Memory B cell (primary cell): ENCODE data around the gene CACNA1H.
"Not testable (repeated sequence)": the region's sequence is repeated elsewhere in the genome, so short reads cannot be mapped to it uniquely, and the experiment has no call there.

ENCODE experiments used
- ATAC-seq: fragments of 150-1000 bp; cut with Tn5 transposase; 2 replicates; pipeline ENCODE4 v1.10.0; 2021; ENCODE audit warnings: low read depth, mild to moderate bottlenecking, moderate library complexity
- DNase-seq, 2 donors: peaks; one replicate each; pipeline ENCODE4 v3.0.0; 2022; ENCODE audit warnings: low spot score in 2 of 2
- H3K27ac Mint-ChIP-seq: one replicate; pipeline ENCODE4 v1.8.0; 2022; ENCODE audit warnings: mild to moderate bottlenecking, moderate library complexity, mixed read lengths
- H3K27me3 Mint-ChIP-seq: one replicate; pipeline ENCODE4 v1.8.0; 2022; ENCODE audit warnings: mixed read lengths
- H3K36me3 Mint-ChIP-seq: one replicate; pipeline ENCODE4 v1.8.0; 2022; ENCODE audit warnings: mild to moderate bottlenecking, mixed read lengths
- H3K4me1 Mint-ChIP-seq: one replicate; pipeline ENCODE4 v1.8.0; 2022; ENCODE audit warnings: mixed read lengths
- H3K4me3 Mint-ChIP-seq: one replicate; pipeline ENCODE4 v1.8.0; 2022; ENCODE audit warnings: mild to moderate bottlenecking, moderate library complexity, mixed read lengths
- H3K9me3 Mint-ChIP-seq: one replicate; pipeline ENCODE4 v1.8.0; 2022; ENCODE audit warnings: mixed read lengths

The CACNA1H gene

DNA sequence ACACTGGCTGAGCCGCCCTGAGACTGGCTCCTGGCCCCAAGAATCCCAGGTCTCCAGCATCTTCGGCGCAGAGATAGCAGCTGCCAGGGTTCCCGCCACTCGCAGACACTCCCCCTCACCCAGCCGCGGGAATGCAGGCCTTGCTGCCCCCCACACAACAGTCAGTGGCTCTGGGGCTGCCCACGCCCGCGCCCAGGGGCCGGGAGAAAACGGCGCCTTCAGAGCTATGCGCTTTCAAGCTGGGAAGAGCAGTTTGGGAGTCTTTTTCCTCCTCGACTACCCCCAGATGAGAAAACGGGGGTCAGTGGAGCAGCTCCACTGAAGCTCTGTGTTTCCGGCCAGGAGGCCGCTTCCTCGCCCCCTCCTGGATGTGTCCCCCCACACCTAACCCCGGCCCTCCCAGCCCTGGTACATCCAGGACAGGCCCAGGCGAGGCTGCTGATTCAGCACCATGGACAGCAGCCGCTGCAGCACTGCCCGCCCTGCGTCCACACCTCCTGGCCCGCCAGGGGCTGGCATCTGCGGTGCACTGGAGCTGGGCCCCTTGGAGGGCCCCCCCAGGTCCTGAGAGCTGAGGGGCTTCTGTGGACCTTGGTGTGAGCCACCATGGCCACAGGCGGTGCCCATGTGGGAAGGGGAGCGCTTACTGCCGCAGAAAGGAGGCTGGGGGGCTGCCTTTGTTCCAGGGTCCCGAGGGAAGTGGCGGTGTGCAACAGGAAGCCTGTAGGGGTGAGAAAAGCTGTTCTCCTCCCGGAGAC is 35.7 kb downstream of the CACNA1H start:
- Mint-ChIP-seq H3K9me3 (no peaks in the 10 kb centered on the region), H3K4me1 (no peaks in the 10 kb centered on the region), H3K27me3 (peaks cover 4% of the 10 kb centered on the region), H3K27ac (no peak overlapping the region), H3K4me3 (no peak overlapping the region), H3K36me3 (no peaks in the 10 kb centered on the region)
- DNase-seq, result peak; percentile 29 to 64
- peak; percentile 58 for ATAC-seq

- H3K27me3 Mint-ChIP-seq, result peaks cover 5% of the 10 kb centered on the region
- no peak overlapping the region for H3K4me3 Mint-ChIP-seq
- ATAC-seq (no peak), DNase-seq (no peak)
- H3K9me3 Mint-ChIP-seq, result no peaks in the 10 kb centered on the region
- no peaks in the 10 kb centered on the region for H3K36me3 Mint-ChIP-seq
- H3K27ac Mint-ChIP-seq, result no peak overlapping the region
- H3K4me1 Mint-ChIP-seq, result no peaks in the 10 kb centered on the region
Observed at GRCh38 chr16:1189455-1189854, 36.5 kb downstream of the CACNA1H start.

DNA sequence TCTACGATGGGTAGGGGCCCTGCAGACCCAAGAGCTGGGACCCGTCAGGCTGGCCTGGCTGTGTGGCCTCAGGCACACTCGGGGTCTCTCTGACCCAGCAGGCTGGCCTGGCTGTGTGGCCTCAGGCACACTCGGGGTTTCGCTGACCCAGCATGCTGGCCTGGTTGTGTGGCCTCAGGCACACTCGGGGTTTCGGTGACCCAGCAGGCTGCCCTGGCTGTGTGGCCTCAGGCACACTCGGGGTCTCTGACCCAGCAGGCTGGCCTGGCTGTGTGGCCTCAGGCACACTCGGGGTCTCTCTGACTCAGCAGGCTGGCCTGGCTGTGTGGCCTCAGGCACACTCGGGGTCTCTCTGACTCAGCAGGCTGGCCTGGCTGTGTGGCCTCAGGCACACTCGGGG is 37.9 kb downstream of the CACNA1H start:
- H3K27me3 Mint-ChIP-seq, H3K4me1 Mint-ChIP-seq, H3K27ac Mint-ChIP-seq, DNase-seq, H3K4me3 Mint-ChIP-seq, H3K9me3 Mint-ChIP-seq, H3K36me3 Mint-ChIP-seq, ATAC-seq: not testable (repeated sequence)

DNA sequence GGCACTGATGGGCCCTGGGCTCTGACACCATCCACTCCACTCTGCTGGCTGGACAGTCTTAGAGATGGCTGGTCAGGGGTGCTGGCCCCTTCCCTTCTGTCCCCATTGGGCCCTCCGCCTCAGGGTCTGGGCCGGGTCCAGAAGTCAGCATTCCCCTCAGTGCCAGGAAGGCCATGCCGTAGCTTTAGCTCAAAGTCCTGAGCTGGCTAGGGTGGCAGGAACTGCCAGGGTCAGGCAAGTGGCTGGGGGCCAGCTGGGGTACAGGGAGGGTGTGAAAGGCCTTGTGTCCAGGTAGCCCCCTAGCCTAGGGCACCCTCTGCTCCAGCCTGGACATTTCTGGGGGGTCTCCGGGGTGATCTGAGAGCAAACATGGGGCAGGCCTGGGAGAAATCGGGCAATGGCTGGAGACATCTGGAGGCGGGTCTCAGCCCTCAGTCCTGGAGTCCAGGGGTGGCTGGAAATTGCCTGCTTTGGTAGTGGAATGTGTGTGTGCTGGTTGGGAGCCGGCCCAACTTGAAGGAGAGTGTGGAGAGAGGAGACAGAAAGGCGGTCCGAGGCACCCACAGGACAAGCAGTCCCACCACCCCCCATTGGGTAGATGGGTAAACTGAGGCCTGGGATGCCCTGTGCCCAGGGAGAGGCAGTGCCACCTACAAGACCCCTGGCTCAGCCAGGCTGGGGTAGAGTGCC is 39.6 kb downstream of the CACNA1H start:
- Mint-ChIP-seq H3K36me3 (no peaks in the 10 kb centered on the region), H3K9me3 (no peaks in the 10 kb centered on the region), H3K4me3 (no peak overlapping the region), H3K4me1 (no peaks in the 10 kb centered on the region), H3K27ac (no peak overlapping the region), H3K27me3 (peaks cover 5% of the 10 kb centered on the region)
- no peak for ATAC-seq
- no peak for DNase-seq

DNA sequence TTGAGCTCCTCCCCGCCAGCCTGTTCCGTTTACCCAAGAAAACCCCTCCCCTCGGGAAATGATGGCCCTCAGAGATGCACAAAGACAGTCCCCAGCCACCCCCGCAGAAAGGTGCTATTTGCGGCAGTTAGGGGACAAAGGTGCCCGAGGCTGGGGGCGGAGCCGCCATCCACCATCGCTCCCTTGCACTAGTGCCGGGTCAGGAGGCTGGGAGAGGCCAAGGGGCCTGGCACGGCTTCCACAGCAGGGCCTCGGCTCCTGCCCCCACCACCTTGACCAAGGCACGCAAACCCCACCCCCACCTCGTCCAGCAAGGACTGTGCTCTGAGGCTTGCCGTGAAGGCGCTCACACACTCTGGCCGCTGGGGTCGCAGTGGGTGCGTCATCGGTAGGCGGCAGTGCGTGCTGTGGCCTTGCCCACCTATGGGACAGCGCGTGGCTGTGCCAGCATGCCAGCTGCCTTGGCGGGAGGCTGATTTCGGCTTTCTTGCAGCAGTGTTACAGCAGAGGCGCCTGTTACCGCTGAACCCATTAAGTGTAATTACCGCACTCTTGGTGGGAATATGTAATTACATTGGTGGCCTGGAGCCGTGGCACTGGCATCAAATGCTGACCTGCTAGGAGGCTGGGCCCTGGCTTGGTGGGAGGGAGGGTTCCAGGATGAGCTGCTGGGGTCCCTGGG is 40.4 kb downstream of the CACNA1H start:
- H3K4me3 Mint-ChIP-seq, result no peak overlapping the region

DNA sequence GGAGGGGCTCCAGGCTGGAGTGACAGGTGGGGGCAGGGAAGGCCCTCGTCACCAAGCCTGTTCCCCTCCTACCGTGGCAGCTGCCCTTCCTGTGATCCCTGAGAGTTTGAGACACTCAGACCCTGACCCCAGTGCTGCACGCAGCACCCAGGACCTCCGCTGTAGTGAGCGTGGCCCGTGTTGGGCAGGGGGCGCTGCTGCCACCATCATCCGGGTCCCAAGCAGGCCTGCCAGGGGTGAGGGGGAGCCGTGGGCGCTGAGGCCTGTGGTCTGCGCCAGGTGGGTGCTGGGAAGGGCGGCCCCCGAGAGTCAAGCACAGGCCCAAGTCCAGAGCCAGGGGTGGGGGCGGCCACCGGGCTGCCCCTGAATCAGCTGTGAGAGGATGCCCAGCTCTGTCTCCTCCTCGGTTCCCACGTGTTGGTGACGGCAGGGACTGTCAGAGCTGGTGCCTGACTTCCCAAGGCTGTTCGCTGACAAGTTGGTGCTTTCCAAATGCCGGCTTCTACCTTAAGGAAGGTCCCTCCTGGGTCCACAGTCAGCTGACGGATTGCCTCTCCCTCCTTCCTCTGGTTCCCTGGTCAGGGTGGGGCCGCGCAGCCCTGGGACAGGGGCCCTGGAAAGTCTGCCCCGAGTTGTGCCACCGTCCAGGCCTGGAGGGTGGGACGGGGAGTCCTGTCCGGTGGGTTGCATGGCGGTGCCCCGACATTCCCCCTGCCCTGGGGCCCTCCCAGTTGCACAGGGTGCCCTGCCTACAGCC is 41.1 kb downstream of the CACNA1H start:
- no peak overlapping the region for H3K4me3 Mint-ChIP-seq
- no peak for ATAC-seq

More for the DNA sequence above, 40.4 kb downstream of the CACNA1H start:
- no peak for ATAC-seq
- DNase-seq, result no peak
- Mint-ChIP-seq H3K36me3 (no peaks in the 10 kb centered on the region), H3K27me3 (peaks cover 3% of the 10 kb centered on the region), H3K9me3 (no peaks in the 10 kb centered on the region), H3K27ac (no peak overlapping the region), H3K4me1 (no peaks in the 10 kb centered on the region)

GRCh38 chr16:1194665-1195392 is 41.9 kb downstream of the CACNA1H start:
- H3K4me1 Mint-ChIP-seq, result peaks cover 2% of the 10 kb centered on the region
- no peak overlapping the region for H3K27ac Mint-ChIP-seq
- no peak for ATAC-seq
- peaks cover 2% of the 10 kb centered on the region for H3K27me3 Mint-ChIP-seq
- H3K36me3 Mint-ChIP-seq, result no peaks in the 10 kb centered on the region
- DNase-seq, result peak in 1 of 2 donors; percentile 34
- no peak overlapping the region for H3K4me3 Mint-ChIP-seq
- peaks cover 2% of the 10 kb centered on the region for H3K9me3 Mint-ChIP-seq

More for the DNA sequence above, 41.1 kb downstream of the CACNA1H start:
- Mint-ChIP-seq H3K9me3 (no peaks in the 10 kb centered on the region), H3K27ac (no peak overlapping the region), H3K36me3 (no peaks in the 10 kb centered on the region), H3K4me1 (no peaks in the 10 kb centered on the region), H3K27me3 (peaks cover 3% of the 10 kb centered on the region)
- DNase-seq, result no peak

DNA sequence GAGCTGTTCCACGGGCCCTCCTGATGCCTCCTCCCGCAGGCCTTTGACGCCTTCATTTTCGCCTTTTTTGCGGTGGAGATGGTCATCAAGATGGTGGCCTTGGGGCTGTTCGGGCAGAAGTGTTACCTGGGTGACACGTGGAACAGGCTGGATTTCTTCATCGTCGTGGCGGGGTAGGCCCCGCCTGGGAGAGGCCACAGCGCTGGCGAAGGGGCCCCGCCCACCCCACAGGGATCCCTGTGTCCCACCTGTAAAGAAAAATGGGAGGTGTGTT is 42.4 kb downstream of the CACNA1H start:
- no peak overlapping the region for H3K27ac Mint-ChIP-seq
- ATAC-seq (no peak), DNase-seq (no peak)
- no peaks in the 10 kb centered on the region for H3K36me3 Mint-ChIP-seq
- H3K27me3 Mint-ChIP-seq, result peaks cover 2% of the 10 kb centered on the region
- peaks cover 4% of the 10 kb centered on the region for H3K9me3 Mint-ChIP-seq
- no peak overlapping the region for H3K4me3 Mint-ChIP-seq
- peaks cover 3% of the 10 kb centered on the region for H3K4me1 Mint-ChIP-seq

GRCh38 chr16:1196494-1196893 is 43.6 kb downstream of the CACNA1H start:
- H3K27ac Mint-ChIP-seq, result no peak overlapping the region
- peaks cover 2% of the 10 kb centered on the region for H3K27me3 Mint-ChIP-seq
- H3K4me1 Mint-ChIP-seq, result peaks cover 3% of the 10 kb centered on the region
- H3K36me3 Mint-ChIP-seq, result no peaks in the 10 kb centered on the region
- no peak overlapping the region for H3K4me3 Mint-ChIP-seq
- H3K9me3 Mint-ChIP-seq, result peaks cover 4% of the 10 kb centered on the region
- ATAC-seq (no peak), DNase-seq (no peak)

DNA sequence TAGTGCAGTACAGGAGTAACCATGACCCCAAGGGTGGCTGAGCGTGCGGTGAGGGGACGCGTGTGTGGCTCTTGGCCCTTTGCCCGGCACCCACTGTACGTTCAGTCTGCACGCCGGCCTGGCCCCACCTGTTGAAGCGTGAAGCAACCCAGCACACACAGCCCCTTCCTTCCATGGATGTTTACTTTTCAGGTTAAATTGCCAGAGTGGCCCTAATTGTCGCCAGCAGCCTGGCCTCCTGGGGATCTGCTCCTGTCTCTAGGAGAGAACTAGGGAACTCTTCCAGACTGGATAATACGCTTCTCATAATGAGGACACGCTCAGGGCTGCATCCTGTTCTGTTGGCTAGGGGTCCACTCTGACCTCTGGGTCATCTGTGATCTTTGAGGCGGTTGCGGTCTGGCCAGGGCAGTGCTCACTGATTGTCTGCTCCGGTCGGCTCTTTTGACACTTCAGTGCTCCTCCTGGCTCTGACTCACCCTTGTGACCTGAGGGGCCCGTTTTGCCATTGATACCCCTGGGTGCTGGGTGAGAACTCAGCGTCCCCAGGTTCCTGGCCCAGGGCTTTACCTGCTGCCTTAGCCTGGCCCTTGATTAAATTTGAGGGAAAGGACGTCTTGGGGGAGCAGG is 44.4 kb downstream of the CACNA1H start:
- H3K27me3 Mint-ChIP-seq, result peaks cover 2% of the 10 kb centered on the region
- H3K36me3 Mint-ChIP-seq, result no peaks in the 10 kb centered on the region
- no peak overlapping the region for H3K4me3 Mint-ChIP-seq
- H3K4me1 Mint-ChIP-seq, result peaks cover 3% of the 10 kb centered on the region
- H3K27ac Mint-ChIP-seq, result no peak overlapping the region
- DNase-seq (no peak), ATAC-seq (no peak)
- H3K9me3 Mint-ChIP-seq, result peaks cover 4% of the 10 kb centered on the region

DNA sequence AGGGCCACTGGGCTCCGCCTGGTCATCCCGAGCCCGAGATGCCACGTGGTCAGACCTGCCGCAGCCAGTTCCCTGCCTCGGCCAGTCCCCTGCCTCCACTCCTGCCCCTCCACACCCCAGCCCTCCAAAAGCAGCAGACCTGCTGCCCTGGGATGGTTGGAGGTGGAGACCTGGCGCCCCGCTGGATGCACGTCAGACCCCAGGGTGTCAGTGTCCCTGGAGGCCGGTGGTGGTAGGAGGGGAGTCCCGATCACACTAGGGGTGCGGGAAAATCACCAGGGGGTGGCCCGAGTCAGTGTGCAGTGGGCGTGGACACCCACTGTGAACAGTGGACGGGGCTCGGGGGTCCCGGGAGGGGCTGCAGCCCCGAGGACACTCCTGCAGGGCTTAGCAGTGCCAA is 45.3 kb downstream of the CACNA1H start:
- Mint-ChIP-seq H3K4me1 (peaks cover 3% of the 10 kb centered on the region), H3K27me3 (peaks cover 2% of the 10 kb centered on the region), H3K27ac (no peak overlapping the region), H3K36me3 (no peaks in the 10 kb centered on the region), H3K9me3 (peaks cover 4% of the 10 kb centered on the region), H3K4me3 (no peak overlapping the region)
- ATAC-seq, result no peak
- no peak for DNase-seq

GRCh38 chr16:1198671-1199346 is 45.9 kb downstream of the CACNA1H start:
- H3K4me3 Mint-ChIP-seq, H3K4me1 Mint-ChIP-seq, DNase-seq, H3K27me3 Mint-ChIP-seq, H3K36me3 Mint-ChIP-seq, H3K9me3 Mint-ChIP-seq, H3K27ac Mint-ChIP-seq, ATAC-seq: not testable (repeated sequence)
